Neural cell (in vitro differentiated cells): Measurements from ENCODE around the gene C13orf46. TPM values are rescaled to one million over a fixed set of nuclear protein-coding genes. Genes with fewer than 3 reads are reported as not detected.

ENCODE experiments used
- H2AFZ ChIP-seq: fragments of 200-600, 300-800 bp; sonication (generic), shearing (Covaris generic); 2 replicates; pipeline ENCODE4 v1.6.0; 2014; ENCODE audit warnings: low read depth, mild to moderate bottlenecking, antibody characterized with exemption, low read length, moderate library complexity
- H3F3A ChIP-seq: fragments of 200-600 bp; shearing (Covaris generic); 2 replicates; pipeline ENCODE4 v1.6.1; 2016; ENCODE audit warnings: mild to moderate bottlenecking, moderate library complexity, mixed read lengths, antibody characterized with exemption, low read length; ENCODE audit not compliant: insufficient read depth, poor library complexity, severe bottlenecking
- H3K27ac ChIP-seq: fragments of 200-600, 300-800 bp; sonication (generic), shearing (Covaris generic); 2 replicates; pipeline ENCODE4 v1.5.1; 2014; ENCODE audit warnings: mild to moderate bottlenecking, low read length, moderate library complexity
- H3K27me3 ChIP-seq: fragments of 300-800, 200-600 bp; sonication (generic), shearing (Covaris generic); 2 replicates; pipeline ENCODE4 v1.6.0; 2014; ENCODE audit warnings: mild to moderate bottlenecking, low read depth, low read length, moderate library complexity; ENCODE audit not compliant: insufficient read depth
- H3K36me3 ChIP-seq: fragments of 300-800, 200-600 bp; sonication (generic), shearing (Covaris generic); 2 replicates; pipeline ENCODE4 v1.5.1; 2014; ENCODE audit warnings: mild to moderate bottlenecking, antibody characterized with exemption, low read length, moderate library complexity; ENCODE audit not compliant: insufficient read depth
- H3K4me2 ChIP-seq: fragments of 300-800, 200-600 bp; sonication (generic), shearing (Covaris generic); 2 replicates; pipeline ENCODE4 v1.6.0; 2014; ENCODE audit warnings: mild to moderate bottlenecking, low read length
- H3K4me3 ChIP-seq: fragments of 300-800, 200-600 bp; sonication (generic), shearing (Covaris generic); 2 replicates; pipeline ENCODE4 v1.5.1; 2014; ENCODE audit warnings: mild to moderate bottlenecking, low read length, moderate library complexity
- H3K79me2 ChIP-seq: fragments of 200-600 bp; shearing (Covaris generic); replicated peaks from 2 replicates; pipeline ENCODE4 v1.6.0; 2014; ENCODE audit warnings: mild to moderate bottlenecking, low read length, moderate library complexity; ENCODE audit not compliant: insufficient read depth
- H3K9ac ChIP-seq: fragments of 300-800, 200-600 bp; sonication (generic), shearing (Covaris generic); 2 replicates; pipeline ENCODE4 v1.6.1; 2016; ENCODE audit warnings: mild to moderate bottlenecking, low read length, mixed read lengths
- H3K9me2 ChIP-seq: fragments of 200-600 bp; shearing (Covaris generic); 2 replicates; pipeline ENCODE4 v1.6.1; 2016; ENCODE audit warnings: mild to moderate bottlenecking, low read length, mixed read lengths; ENCODE audit not compliant: insufficient read depth
- H3K9me3 ChIP-seq: fragments of 200-600, 300-800 bp; sonication (generic), shearing (Covaris generic); 2 replicates; pipeline ENCODE4 v1.6.1; 2016; ENCODE audit warnings: mild to moderate bottlenecking, mixed run types, low read length, moderate library complexity, mixed read lengths
- H4K20me1 ChIP-seq: fragments of 200-600 bp; shearing (Covaris generic); 2 replicates; pipeline ENCODE4 v1.6.1; 2016; ENCODE audit warnings: mild to moderate bottlenecking, mixed run types; ENCODE audit not compliant: insufficient read depth
- CTCF ChIP-seq: fragments of 450-650 bp; IDR thresholded peaks from 2 replicates; pipeline ENCODE4 v1.5.1; 2014; ENCODE audit warnings: antibody characterized with exemption, mild to moderate bottlenecking, moderate library complexity; ENCODE audit not compliant: poor library complexity, severe bottlenecking
- EP300 ChIP-seq: fragments of 450-650 bp; conservative IDR thresholded peaks from 2 replicates; pipeline ENCODE4 v1.6.1; 2014; ENCODE audit warnings: antibody characterized with exemption, mild to moderate bottlenecking, moderate library complexity; ENCODE audit not compliant: poor library complexity, severe bottlenecking
- EZH2 ChIP-seq: fragments of 200-600, 300-800 bp; shearing (Covaris generic), sonication (generic); IDR thresholded peaks from 2 replicates; pipeline ENCODE4 v1.6.1; 2014; ENCODE audit warnings: antibody characterized with exemption, low read length, borderline replicate concordance, mild to moderate bottlenecking; ENCODE audit not compliant: insufficient read depth, poor library complexity, severe bottlenecking
- MXI1 ChIP-seq: fragments of 450-650 bp; conservative IDR thresholded peaks from 2 replicates; pipeline ENCODE4 v1.6.1; 2014; ENCODE audit warnings: antibody characterized with exemption, mild to moderate bottlenecking; ENCODE audit not compliant: poor library complexity, severe bottlenecking
- POLR2AphosphoS5 ChIP-seq: IDR thresholded peaks from 2 replicates; pipeline ENCODE4 v1.6.1; 2012
- RAD21 ChIP-seq: fragments of 450-650 bp; conservative IDR thresholded peaks from 2 replicates; pipeline ENCODE4 v1.6.1; 2014; ENCODE audit warnings: antibody characterized with exemption, mild to moderate bottlenecking, moderate library complexity
- REST ChIP-seq: IDR thresholded peaks from 2 replicates; pipeline ENCODE4 v1.6.1; 2012; ENCODE audit warnings: borderline replicate concordance
- SMC3 ChIP-seq: fragments of 450-650 bp; conservative IDR thresholded peaks from 2 replicates; pipeline ENCODE4 v1.6.1; 2014; ENCODE audit warnings: antibody characterized with exemption, mild to moderate bottlenecking, moderate library complexity; ENCODE audit not compliant: poor library complexity
- TAF1 ChIP-seq: IDR thresholded peaks from 2 replicates; pipeline ENCODE4 v1.6.1; 2012; ENCODE audit warnings: low read depth
- polyA plus RNA-seq: library from polyadenylated mRNA; depleted of rRNA; stranded (reverse); fragments of >200 nt; gene quantifications from 2 replicates; pipeline ENCODE4 v1.2.3, GENCODE V29; 2014

Gene C13orf46
- polyA plus RNA-seq, 1 donor from 2014 or later = not detected

- Histone ChIP-seq H3K4me3 (no peak overlapping the region), H3K27me3 (no peaks in the 10 kb centered on the region), H3K9ac (no peak overlapping the region), H3K79me2 (no peaks in the 10 kb centered on the region), H2AFZ (no peak overlapping the region), H3K4me2 (no peak overlapping the region), H3K27ac (no peak overlapping the region), H4K20me1 (no peaks in the 10 kb centered on the region), H3K9me2 (no peaks in the 10 kb centered on the region), H3K9me3 (no peaks in the 10 kb centered on the region), H3F3A (no peaks in the 10 kb centered on the region), H3K36me3 (no peaks in the 10 kb centered on the region)
- no peak for TF ChIP-seq POLR2AphosphoS5
- no peak for TF ChIP-seq RAD21
- TF ChIP-seq CTCF = no peak
- TF ChIP-seq TAF1 = no peak
- no peak for TF ChIP-seq EZH2
- no peak for TF ChIP-seq MXI1
- no peak for TF ChIP-seq REST
- TF ChIP-seq SMC3 = no peak
- TF ChIP-seq EP300 = no peak
Observed at GRCh38 chr13:114002771-114003321, 29.0 kb upstream of the C13orf46 start.

DNA sequence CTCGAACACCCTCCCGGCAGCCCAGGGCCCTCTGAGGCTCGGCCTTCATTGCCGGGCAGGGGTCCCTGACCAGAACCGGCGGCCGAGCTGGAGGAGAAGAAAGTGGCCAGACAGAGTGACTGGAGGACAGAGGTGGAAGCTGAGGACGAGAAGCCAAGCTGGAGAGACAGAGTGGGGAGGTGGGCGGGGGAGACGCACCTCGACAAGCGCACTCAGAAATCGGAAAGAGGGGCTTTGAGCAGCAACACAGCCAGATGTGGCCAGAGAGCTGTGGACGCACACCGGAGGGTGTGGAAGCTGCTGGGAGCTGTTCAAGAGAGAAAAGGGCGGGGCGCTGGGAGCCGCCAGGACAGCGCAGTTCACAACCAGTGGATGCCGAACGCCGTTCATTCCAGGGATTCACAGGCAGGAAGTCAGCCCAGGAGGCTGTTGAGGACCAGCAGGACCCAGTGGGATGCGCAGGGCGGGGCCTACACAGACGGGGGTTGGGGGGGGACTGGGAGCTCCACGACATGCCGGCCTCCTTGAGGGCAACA lies 28.2 kb upstream of the C13orf46 start:
- H3F3A ChIP-seq = no peaks in the 10 kb centered on the region
- H3K79me2 ChIP-seq = no peaks in the 10 kb centered on the region
- H3K9ac ChIP-seq = no peak overlapping the region
- H3K27ac ChIP-seq = no peak overlapping the region
- H3K9me2 ChIP-seq = no peaks in the 10 kb centered on the region
- H3K36me3 ChIP-seq = no peaks in the 10 kb centered on the region
- no peak overlapping the region for H2AFZ ChIP-seq
- H3K4me3 ChIP-seq = no peak overlapping the region
- no peaks in the 10 kb centered on the region for H3K9me3 ChIP-seq
- H4K20me1 ChIP-seq = no peaks in the 10 kb centered on the region
- H3K4me2 ChIP-seq = no peak overlapping the region
- no peak for TF ChIP-seq CTCF
- TF ChIP-seq TAF1 = no peak
- TF ChIP-seq SMC3 = no peak
- TF ChIP-seq REST = no peak
- TF ChIP-seq EP300 = no peak
- no peak for TF ChIP-seq RAD21
- no peak for TF ChIP-seq MXI1
- no peak for TF ChIP-seq EZH2
- TF ChIP-seq POLR2AphosphoS5 = no peak
- no peaks in the 10 kb centered on the region for H3K27me3 ChIP-seq
